Activated CD8-positive, alpha-beta T cell treated with anti-CD3 and anti-CD28 coated beads for 36 hours (primary cell): ENCODE data around the gene AKNA. TPM values are rescaled to one million over a fixed set of nuclear protein-coding genes. Genes with fewer than 3 reads are reported as not detected.

Experiments used
- ATAC-seq: fragments of 200-7000 bp; cut with Tn5 transposase; one replicate; pipeline ENCODE4 v1.10.0; 2021; ENCODE audit warnings: mild to moderate bottlenecking, moderate library complexity
- CTCF ChIA-PET: fragments of 350-600 bp; sonication (Branson Sonifier 250); formaldehyde crosslinking; loops from one replicate; lab custom pipeline; 2021; ENCODE audit warnings: antibody characterized with exemption; lab: Charles Lee
- POLR2A ChIA-PET: fragments of 350-600 bp; sonication (Branson Sonifier 250); formaldehyde crosslinking; loops from one replicate; lab custom pipeline; 2021; ENCODE audit warnings: antibody characterized with exemption; lab: Charles Lee
- DNase-seq: peaks from one replicate; pipeline ENCODE4 v3.0.0-alpha.2; 2020
- H3K27ac Mint-ChIP-seq: one replicate; pipeline ENCODE4 v1.8.0; 2021; ENCODE audit warnings: mild to moderate bottlenecking, mixed read lengths
- H3K27me3 Mint-ChIP-seq: one replicate; pipeline ENCODE4 v1.8.0; 2021; ENCODE audit warnings: mixed read lengths
- H3K36me3 Mint-ChIP-seq: one replicate; pipeline ENCODE4 v1.8.0; 2021; ENCODE audit warnings: low read depth, mixed read lengths
- H3K4me1 Mint-ChIP-seq: one replicate; pipeline ENCODE4 v1.8.0; 2021; ENCODE audit warnings: low read depth, mixed read lengths
- H3K4me3 Mint-ChIP-seq: one replicate; pipeline ENCODE4 v1.8.0; 2021; ENCODE audit warnings: mild to moderate bottlenecking, moderate library complexity, mixed read lengths
- H3K9me3 Mint-ChIP-seq: one replicate; pipeline ENCODE4 v1.8.0; 2021; ENCODE audit warnings: mixed read lengths
- CTCF ChIP-seq: fragments of 200-600 bp; IDR thresholded peaks from one replicate; pipeline ENCODE4 v1.8.0; 2022; ENCODE audit warnings: antibody characterized with exemption, mild to moderate bottlenecking
- intact Hi-C: fragments of 100-400 bp; cut with micrococcal nuclease; formaldehyde crosslinking; loops from one replicate; pipeline ENCODE4 v1.10.0; 2022
- total RNA-seq, 2 experiments: library from RNA; stranded (reverse); gene quantifications; one replicate each; pipeline ENCODE4 v1.2.3, GENCODE V29; 2021

The AKNA gene
- total RNA-seq, 2 experiments from 2014 or later = 166 to 167 TPM

- ChIA-PET CTCF (interaction anchor here (0.8 to 1.2 kb wide), 2 partner anchors 26 to 234 kb away, joined by 3 to 6 read pairs; no protein-coding TSS in a partner anchor), POLR2A (interaction anchor here (0.6 kb wide), 1 partner anchor 966 kb away, joined by 3 read pairs; no protein-coding TSS in a partner anchor)
- Mint-ChIP-seq H3K27ac (no peak overlapping the region), H3K4me3 (no peak overlapping the region), H3K9me3 (no peaks in the 10 kb centered on the region), H3K36me3 (no peaks in the 10 kb centered on the region), H3K27me3 (peaks cover 5% of the 10 kb centered on the region), H3K4me1 (peaks cover 6% of the 10 kb centered on the region)
- intact Hi-C loops = no loop called here
- no peak for ATAC-seq
- DNase-seq = no peak
- no peak for TF ChIP-seq CTCF
These were observed 71.1 kb downstream of the AKNA start for GRCh38 chr9:114316605-114317230.

GRCh38 chr9:114315723-114316363 lies 71.9 kb downstream of the AKNA start:
- ATAC-seq (no peak), DNase-seq (no peak)
- TF ChIP-seq CTCF = no peak
- ChIA-PET CTCF (interaction anchor here (1.2 kb wide), 1 partner anchor 25 kb away, joined by 6 read pairs; no protein-coding TSS in a partner anchor), POLR2A (no interaction called here)
- no peak overlapping the region for H3K4me3 Mint-ChIP-seq
- H3K27ac Mint-ChIP-seq = no peak overlapping the region
- H3K9me3 Mint-ChIP-seq = no peaks in the 10 kb centered on the region
- peaks cover 5% of the 10 kb centered on the region for H3K27me3 Mint-ChIP-seq
- H3K4me1 Mint-ChIP-seq = peaks cover 6% of the 10 kb centered on the region
- intact Hi-C loops = no loop called here
- H3K36me3 Mint-ChIP-seq = no peaks in the 10 kb centered on the region

- Mint-ChIP-seq H3K4me1 (peaks cover 6% of the 10 kb centered on the region), H3K4me3 (no peak overlapping the region), H3K27ac (no peak overlapping the region), H3K27me3 (peaks cover 5% of the 10 kb centered on the region), H3K9me3 (no peaks in the 10 kb centered on the region), H3K36me3 (no peaks in the 10 kb centered on the region)
- CTCF ChIA-PET = interaction anchor here (2.2 kb wide), 1 partner anchor 232 kb away, joined by 6 read pairs; no protein-coding TSS in a partner anchor
- intact Hi-C loops = no loop called here
- no peak for TF ChIP-seq CTCF
- no peak for ATAC-seq
- POLR2A ChIA-PET = no interaction called here
- no peak for DNase-seq
These were observed 72.7 kb downstream of the AKNA start for GRCh38 chr9:114314881-114315722.

- H3K27me3 Mint-ChIP-seq = peaks cover 5% of the 10 kb centered on the region
- ATAC-seq (no peak), DNase-seq (no peak)
- H3K9me3 Mint-ChIP-seq = no peaks in the 10 kb centered on the region
- TF ChIP-seq CTCF = no peak
- no peak overlapping the region for H3K4me3 Mint-ChIP-seq
- intact Hi-C loops = no loop called here
- H3K27ac Mint-ChIP-seq = no peak overlapping the region
- POLR2A ChIA-PET = no interaction called here
- H3K4me1 Mint-ChIP-seq = peaks cover 6% of the 10 kb centered on the region
- H3K36me3 Mint-ChIP-seq = no peaks in the 10 kb centered on the region
- CTCF ChIA-PET = interaction anchor here (2.2 kb wide), 1 partner anchor 232 kb away, joined by 6 read pairs; no protein-coding TSS in a partner anchor
These were observed 73.4 kb downstream of the AKNA start for GRCh38 chr9:114314256-114314867.
